HG03575 (cell line): ENCODE results near the gene ABI2.
"Not testable (repeated sequence)": the region's sequence is repeated elsewhere in the genome, so short reads cannot be mapped to it uniquely, and the experiment has no call there.

Source experiments
- ATAC-seq: cut with Tn5 transposase; IDR thresholded peaks from one replicate; pipeline ENCODE4 v1.9.1; 2021; ENCODE audit not compliant: unreplicated experiment, insufficient number of reproducible peaks, low FRiP score; ENCODE audit errors: extremely low read depth

The ABI2 gene

GRCh38 chr2:203412546-203413331 lies 84.5 kb downstream of the ABI2 start:
- no peak for ATAC-seq

GRCh38 chr2:203413796-203414195 lies 85.6 kb downstream of the ABI2 start:
- no peak for ATAC-seq

- no peak for ATAC-seq
Observed at GRCh38 chr2:203418271-203418670, 90.1 kb downstream of the ABI2 start.

GRCh38 chr2:203427061-203427460 lies 98.9 kb downstream of the ABI2 start:
- ATAC-seq, result no peak

DNA sequence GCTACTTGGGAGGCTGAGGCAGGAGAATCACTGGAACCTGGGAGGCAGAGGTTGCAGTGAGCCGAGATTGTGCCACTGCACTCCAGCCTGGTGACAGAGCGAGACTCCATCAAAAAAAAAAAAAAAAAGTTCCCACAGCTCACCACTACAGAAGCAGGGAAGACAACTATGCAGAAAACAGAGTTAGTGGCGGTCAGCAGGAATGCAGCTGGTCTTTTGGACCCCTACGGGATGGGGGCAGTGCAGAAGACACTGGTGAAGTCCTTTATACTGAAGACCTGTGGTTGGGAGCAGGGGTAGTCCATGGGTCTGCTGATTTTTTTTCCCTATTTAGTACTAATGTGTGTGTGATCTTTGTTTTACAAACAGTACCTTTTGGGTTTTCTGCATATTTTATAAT lies 101.4 kb downstream of the ABI2 start:
- not testable (repeated sequence) for ATAC-seq

DNA sequence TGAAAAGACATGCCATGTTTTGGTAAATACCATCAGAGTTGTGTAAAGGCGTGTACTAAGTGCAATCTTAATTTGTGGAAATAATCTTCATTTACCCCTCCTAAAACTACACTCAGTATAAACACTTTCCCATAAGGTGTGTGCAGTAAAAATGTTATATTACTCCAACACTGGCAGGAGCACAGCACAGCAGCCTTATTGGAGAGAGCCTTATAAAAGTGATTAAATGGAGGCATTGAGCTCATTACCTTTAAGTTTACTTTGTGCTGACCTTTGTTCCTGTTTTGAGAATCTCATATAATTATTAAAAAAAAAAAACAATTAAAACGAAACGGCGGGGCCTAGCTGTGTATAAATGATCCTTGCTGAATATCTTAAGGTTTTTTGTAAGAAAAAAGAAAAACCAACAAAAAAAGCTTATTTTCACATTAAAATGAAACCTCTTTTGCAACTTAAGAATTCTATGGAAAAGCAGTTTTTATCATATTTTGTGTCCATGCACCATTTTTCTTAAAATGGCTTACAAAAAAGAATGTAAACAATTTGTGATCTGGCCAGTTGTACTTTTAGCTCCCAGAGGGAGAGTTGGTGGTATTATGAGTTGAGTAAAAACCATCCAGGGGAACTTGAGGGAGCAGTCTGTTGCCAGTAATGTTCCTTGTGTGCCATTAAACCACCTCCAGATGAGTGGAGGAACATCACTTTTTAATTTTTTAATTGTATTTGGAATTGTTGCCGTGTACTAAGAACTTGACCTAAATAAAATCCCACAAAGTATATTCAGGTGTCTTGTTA lies 103.4 kb downstream of the ABI2 start:
- ATAC-seq, result no peak

- ATAC-seq, result no peak
Observed at GRCh38 chr2:203432811-203433210, 104.6 kb downstream of the ABI2 start.

GRCh38 chr2:203436496-203436895 lies 108.3 kb downstream of the ABI2 start:
- ATAC-seq, result no peak

DNA sequence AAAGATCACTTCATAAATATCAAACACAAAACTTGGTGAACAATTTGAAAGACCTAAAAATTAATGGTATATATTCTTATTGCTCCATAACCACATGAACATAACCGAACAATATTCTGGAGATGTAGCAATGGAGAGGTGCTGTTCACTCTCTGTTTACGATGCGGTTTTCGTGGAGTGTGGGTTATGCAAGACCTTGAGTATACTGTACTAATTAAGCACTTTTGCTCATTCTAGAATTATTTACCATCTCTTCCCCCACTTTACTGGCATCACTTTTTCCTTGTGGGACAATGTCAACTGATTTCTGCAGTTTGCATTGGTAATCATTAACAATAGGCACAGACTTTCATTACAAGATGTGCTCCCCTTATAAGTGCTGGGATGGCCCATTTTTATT lies 109.3 kb downstream of the ABI2 start:
- no peak for ATAC-seq

DNA sequence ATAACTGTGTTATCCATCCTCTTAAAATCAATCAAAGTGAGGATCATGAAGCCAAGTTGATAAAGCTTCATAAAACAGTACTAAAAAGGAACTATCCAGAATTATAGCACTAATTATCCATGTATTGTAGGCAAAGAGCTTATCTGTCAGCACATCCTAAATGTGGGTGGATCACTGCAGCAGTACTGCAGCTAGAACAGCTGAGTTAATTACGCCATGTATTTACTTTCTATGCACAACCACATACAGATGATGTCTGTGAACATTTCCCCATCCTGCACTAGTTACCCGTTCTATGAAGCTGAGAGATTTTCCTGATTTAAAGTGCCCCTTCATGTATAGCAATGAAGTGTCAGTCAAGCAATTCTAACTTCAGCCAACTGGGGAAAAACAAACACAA lies 110.3 kb downstream of the ABI2 start:
- ATAC-seq, result no peak

GRCh38 chr2:203440671-203441070 lies 112.5 kb downstream of the ABI2 start:
- no peak for ATAC-seq

GRCh38 chr2:203441463-203441862 lies 113.3 kb downstream of the ABI2 start:
- ATAC-seq, result no peak

DNA sequence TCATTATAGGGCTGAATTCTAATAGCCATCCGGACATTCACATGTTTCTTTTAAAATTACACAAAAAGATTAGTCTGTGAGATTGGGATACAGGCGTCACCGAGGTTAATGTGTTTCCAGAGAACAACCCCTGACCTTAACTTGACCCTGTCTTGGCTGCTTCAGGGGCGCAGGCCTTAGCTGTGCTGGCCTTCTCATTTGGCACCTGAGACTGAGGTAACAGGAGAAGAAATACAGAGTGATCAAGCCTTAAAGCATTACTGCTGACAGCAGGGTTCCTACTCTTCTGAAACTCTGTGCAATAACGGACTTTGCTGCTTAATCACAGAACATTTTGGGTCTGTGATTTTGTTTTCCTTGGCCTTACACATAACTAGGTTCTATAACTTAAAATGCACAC lies 114.3 kb downstream of the ABI2 start:
- ATAC-seq, result no peak

- no peak for ATAC-seq
Observed at GRCh38 chr2:203444738-203445137, 116.5 kb downstream of the ABI2 start.

- no peak for ATAC-seq
Observed at GRCh38 chr2:203446071-203446481, 117.9 kb downstream of the ABI2 start.

DNA sequence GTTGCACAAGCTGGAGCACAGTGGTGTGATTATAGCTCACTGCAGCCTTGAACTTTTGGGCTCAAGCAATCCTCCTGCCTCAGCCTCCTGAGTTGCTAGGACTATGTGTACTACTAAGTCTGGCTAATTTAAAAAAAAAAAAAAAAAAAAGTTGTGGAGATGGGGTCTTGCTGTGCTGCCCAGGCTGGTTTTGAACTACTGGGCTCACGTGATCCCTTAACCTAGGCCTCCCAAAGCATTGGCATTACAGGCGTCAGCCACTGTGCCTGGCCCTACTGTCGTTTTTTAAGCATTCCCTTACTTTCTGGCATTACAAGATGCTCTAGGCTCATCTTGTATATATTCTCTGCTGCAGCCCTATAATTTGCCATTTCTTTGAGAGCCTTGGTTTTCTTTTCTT lies 118.6 kb downstream of the ABI2 start:
- ATAC-seq, result no peak

GRCh38 chr2:203450561-203450960 lies 122.4 kb downstream of the ABI2 start:
- no peak for ATAC-seq

- ATAC-seq, result no peak
Observed at GRCh38 chr2:203451011-203451410, 122.8 kb downstream of the ABI2 start.

DNA sequence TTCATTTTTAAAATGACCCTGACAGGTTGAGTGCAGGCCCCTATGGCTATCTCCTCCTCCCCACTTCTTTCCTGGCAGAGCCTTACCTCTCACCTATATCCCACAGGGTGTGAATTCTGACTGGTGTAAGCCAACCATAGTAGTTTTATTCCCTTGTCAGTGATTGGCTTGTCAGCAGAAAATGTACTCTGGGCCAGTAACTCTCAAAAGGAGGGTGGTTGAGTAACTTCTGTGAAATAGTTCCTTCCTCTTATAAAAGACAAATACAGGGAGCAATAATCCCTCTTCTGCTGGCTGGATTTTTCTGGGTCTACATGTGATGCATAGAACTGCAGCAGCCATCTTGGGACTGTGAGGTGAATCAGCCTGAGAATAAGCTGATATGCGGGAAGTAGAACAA lies 123.5 kb downstream of the ABI2 start:
- no peak for ATAC-seq

DNA sequence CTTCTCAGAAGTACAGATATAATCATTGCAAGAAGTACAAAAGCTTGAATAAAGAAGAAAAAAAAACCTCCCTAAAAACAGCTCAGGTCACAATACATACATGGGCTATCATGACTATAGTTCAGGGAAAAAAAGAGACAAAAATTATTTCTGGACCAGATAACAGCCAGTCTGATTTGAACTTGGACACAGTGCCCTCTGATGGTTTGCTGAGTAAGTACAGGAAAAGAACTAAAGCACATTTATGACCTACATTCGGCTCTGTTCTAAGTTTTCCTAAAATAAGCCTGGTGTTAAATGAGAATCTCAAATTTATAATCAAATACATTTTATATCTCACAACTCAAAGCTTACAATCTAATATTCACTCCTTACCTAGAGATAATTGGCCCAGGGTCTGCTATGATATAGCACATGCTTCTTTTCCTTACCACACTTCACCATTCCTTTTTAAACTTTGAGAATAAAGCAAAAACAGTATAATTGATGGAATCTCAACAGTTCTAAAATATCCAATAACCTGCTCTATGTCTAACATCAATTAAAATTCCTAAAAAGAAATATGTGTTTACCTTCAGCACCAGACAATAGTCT lies 125.8 kb downstream of the ABI2 start:
- ATAC-seq, result no peak
